Tibial nerve (tissue), 4 donors: ENCODE measurements around the gene KRAS.

Source experiments
- EP300 ChIP-seq, 2 donors: sonication (generic); formaldehyde crosslinking; IDR thresholded peaks; one replicate each; pipeline ENCODE4 v1.6.1; 2017; ENCODE audit warnings: antibody characterized with exemption in 2 of 2, mild to moderate bottlenecking in 1 of 2
- POLR2A ChIP-seq, 2 donors: fragments of 450-650 bp; IDR thresholded peaks; one replicate each; pipeline ENCODE4 v1.6.1; 2017; ENCODE audit warnings: antibody characterized with exemption in 2 of 2, mild to moderate bottlenecking in 2 of 2, moderate library complexity in 2 of 2
- TF ChIP-seq, protein P1 (sequence below), 5 experiments: fragments of 200-600 bp in 3 of 5; fragments of 450-650 bp in 2 of 5; sonication (generic) in 3 of 5; IDR thresholded peaks; one replicate each; pipeline ENCODE4 v1.5.1; 2016 to 2019; ENCODE audit warnings: antibody characterized with exemption in 5 of 5, mild to moderate bottlenecking in 3 of 5, moderate library complexity in 2 of 5

DNA sequence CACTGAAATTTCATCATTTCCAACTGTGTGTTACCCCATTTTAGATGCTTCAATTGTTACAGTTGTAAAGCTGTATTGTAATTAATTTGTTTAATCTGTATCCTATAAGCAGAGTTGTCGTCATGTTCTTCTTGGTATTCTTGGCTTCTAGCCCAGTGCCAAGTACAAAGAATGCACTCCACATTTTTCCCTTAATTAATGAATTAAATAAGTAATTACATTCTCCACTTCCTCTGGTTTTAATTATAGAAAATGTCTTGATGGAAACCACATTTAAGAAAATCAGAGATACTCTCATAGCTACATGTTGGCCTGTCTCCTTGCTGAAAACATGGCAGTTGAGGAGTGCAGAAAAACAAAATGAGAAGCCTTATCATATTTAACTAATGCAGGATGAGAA is 56.5 kb downstream of the KRAS start:
- TF ChIP-seq, protein P1, sequence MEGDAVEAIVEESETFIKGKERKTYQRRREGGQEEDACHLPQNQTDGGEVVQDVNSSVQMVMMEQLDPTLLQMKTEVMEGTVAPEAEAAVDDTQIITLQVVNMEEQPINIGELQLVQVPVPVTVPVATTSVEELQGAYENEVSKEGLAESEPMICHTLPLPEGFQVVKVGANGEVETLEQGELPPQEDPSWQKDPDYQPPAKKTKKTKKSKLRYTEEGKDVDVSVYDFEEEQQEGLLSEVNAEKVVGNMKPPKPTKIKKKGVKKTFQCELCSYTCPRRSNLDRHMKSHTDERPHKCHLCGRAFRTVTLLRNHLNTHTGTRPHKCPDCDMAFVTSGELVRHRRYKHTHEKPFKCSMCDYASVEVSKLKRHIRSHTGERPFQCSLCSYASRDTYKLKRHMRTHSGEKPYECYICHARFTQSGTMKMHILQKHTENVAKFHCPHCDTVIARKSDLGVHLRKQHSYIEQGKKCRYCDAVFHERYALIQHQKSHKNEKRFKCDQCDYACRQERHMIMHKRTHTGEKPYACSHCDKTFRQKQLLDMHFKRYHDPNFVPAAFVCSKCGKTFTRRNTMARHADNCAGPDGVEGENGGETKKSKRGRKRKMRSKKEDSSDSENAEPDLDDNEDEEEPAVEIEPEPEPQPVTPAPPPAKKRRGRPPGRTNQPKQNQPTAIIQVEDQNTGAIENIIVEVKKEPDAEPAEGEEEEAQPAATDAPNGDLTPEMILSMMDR (IDR thresholded peaks at IDR 0.05): no peak
- TF ChIP-seq POLR2A (IDR thresholded peaks at IDR 0.05): no peak
- TF ChIP-seq EP300 (IDR thresholded peaks at IDR 0.05): no peak
